HEK293 (cell line): ENCODE data around the gene CARS1.

Source experiments
- CTCF ChIA-PET: fragments of 350-600 bp; formaldehyde crosslinking; extraction: SDS; loops from one replicate; lab custom pipeline; 2021; ENCODE audit warnings: antibody characterized with exemption; lab: Yijun Ruan, JAX
- POLR2A ChIA-PET: fragments of 300-600 bp; formaldehyde crosslinking; extraction: SDS; loops from one replicate; lab custom pipeline; 2020; ENCODE audit warnings: antibody characterized with exemption, inconsistent platforms; lab: Yijun Ruan, JAX
- H3K27ac ChIP-seq: fragments of 200-500 bp; sonication (Bioruptor generic); 2 replicates; pipeline ENCODE4 v1.5.1; 2014; ENCODE audit warnings: low read depth, low read length, control low read depth, inconsistent platforms; ENCODE audit errors: extremely low read depth
- H3K36me3 ChIP-seq, 2 experiments: fragments of 200-500 bp in 1 of 2; sonication (Bioruptor generic) in 1 of 2; 1 replicate in 1 of 2; 2 replicates in 1 of 2; pipeline ENCODE4 v1.5.1; 2014 to 2017; ENCODE audit warnings: inconsistent platforms in 2 of 2, low read length in 2 of 2; ENCODE audit not compliant: control insufficient read depth in 2 of 2, insufficient read depth in 1 of 2
- H3K4me1 ChIP-seq: fragments of 200-500 bp; sonication (Bioruptor generic); 2 replicates; pipeline ENCODE4 v1.5.1; 2014; ENCODE audit warnings: mild to moderate bottlenecking, low read length, inconsistent platforms; ENCODE audit not compliant: control insufficient read depth, insufficient read depth
- H3K4me3 ChIP-seq: 2 replicates; pipeline ENCODE4 v1.5.1; 2011; ENCODE audit warnings: low read depth, mild to moderate bottlenecking, control low read depth, low read length, moderate library complexity
- H3K9me3 ChIP-seq: fragments of 200-500 bp; sonication (Bioruptor generic); 2 replicates; pipeline ENCODE4 v1.5.1; 2014; ENCODE audit warnings: low read depth, low read length, inconsistent platforms; ENCODE audit not compliant: control insufficient read depth, insufficient read depth
- EGR2 ChIP-seq: fragments of 450-650 bp; formaldehyde crosslinking; IDR thresholded peaks from 2 replicates; pipeline ENCODE4 v1.5.1; 2016; ENCODE audit warnings: low read depth, missing biosample characterization, missing genetic modification characterization
- FEZF1 ChIP-seq: fragments of 450-650 bp; formaldehyde crosslinking; IDR thresholded peaks from 2 replicates; pipeline ENCODE4 v1.5.1; 2016; ENCODE audit warnings: missing biosample characterization, missing genetic modification characterization
- GLI4 ChIP-seq: fragments of 450-650 bp; formaldehyde crosslinking; IDR thresholded peaks from 2 replicates; pipeline ENCODE4 v1.5.1; 2016; ENCODE audit warnings: missing biosample characterization, missing genetic modification characterization
- GLIS1 ChIP-seq: fragments of 450-650 bp; formaldehyde crosslinking; IDR thresholded peaks from 2 replicates; pipeline ENCODE4 v1.5.1; 2016; ENCODE audit warnings: missing biosample characterization, missing genetic modification characterization
- HOXC10 ChIP-seq: sonication (generic); formaldehyde crosslinking; IDR thresholded peaks from 2 replicates; pipeline ENCODE4 v1.8.1; 2023; ENCODE audit warnings: mild to moderate bottlenecking, missing genetic modification reagents
- OSR2 ChIP-seq: fragments of 450-650 bp; formaldehyde crosslinking; IDR thresholded peaks from 2 replicates; pipeline ENCODE4 v1.5.1; 2016; ENCODE audit warnings: missing biosample characterization, missing genetic modification characterization
- PRDM2 ChIP-seq: fragments of 450-650 bp; formaldehyde crosslinking; IDR thresholded peaks from 2 replicates; pipeline ENCODE4 v1.5.1; 2016; ENCODE audit warnings: missing biosample characterization, missing genetic modification characterization, borderline replicate concordance
- SP2 ChIP-seq: fragments of 450-650 bp; formaldehyde crosslinking; IDR thresholded peaks from 2 replicates; pipeline ENCODE4 v1.5.1; 2016; ENCODE audit warnings: missing biosample characterization, missing genetic modification characterization
- WT1 ChIP-seq: fragments of 450-650 bp; formaldehyde crosslinking; IDR thresholded peaks from 2 replicates; pipeline ENCODE4 v1.5.1; 2016; ENCODE audit warnings: missing biosample characterization, missing genetic modification characterization
- ZFHX2 ChIP-seq: fragments of 450-650 bp; formaldehyde crosslinking; conservative IDR thresholded peaks from 2 replicates; pipeline ENCODE4 v1.5.1; 2016; ENCODE audit warnings: missing biosample characterization, missing genetic modification characterization
- ZFP41 ChIP-seq: fragments of 450-650 bp; formaldehyde crosslinking; IDR thresholded peaks from 2 replicates; pipeline ENCODE4 v1.5.1; 2016; ENCODE audit warnings: missing biosample characterization, missing genetic modification characterization, borderline replicate concordance
- ZIC2 ChIP-seq: fragments of 450-650 bp; formaldehyde crosslinking; IDR thresholded peaks from 2 replicates; pipeline ENCODE4 v1.5.1; 2016; ENCODE audit warnings: missing biosample characterization, missing genetic modification characterization
- ZNF19 ChIP-seq: fragments of 450-650 bp; formaldehyde crosslinking; IDR thresholded peaks from 2 replicates; pipeline ENCODE4; 2016; ENCODE audit warnings: missing biosample characterization, missing genetic modification characterization, low read depth
- ZNF221 ChIP-seq: fragments of 450-650 bp; formaldehyde crosslinking; IDR thresholded peaks from 2 replicates; pipeline ENCODE4 v1.5.1; 2017; ENCODE audit warnings: missing biosample characterization, missing genetic modification characterization, borderline replicate concordance
- ZNF280C ChIP-seq: fragments of 450-650 bp; formaldehyde crosslinking; IDR thresholded peaks from 2 replicates; pipeline ENCODE4 v1.5.1; 2016; ENCODE audit warnings: missing biosample characterization, missing genetic modification characterization
- ZNF354C ChIP-seq: fragments of 450-650 bp; formaldehyde crosslinking; IDR thresholded peaks from 2 replicates; pipeline ENCODE4 v1.5.1; 2016; ENCODE audit warnings: missing biosample characterization, missing genetic modification characterization, low read depth, borderline replicate concordance
- ZNF416 ChIP-seq: fragments of 450-650 bp; formaldehyde crosslinking; IDR thresholded peaks from 2 replicates; pipeline ENCODE4 v1.5.1; 2016; ENCODE audit warnings: missing biosample characterization, missing genetic modification characterization
- ZNF610 ChIP-seq: fragments of 450-650 bp; formaldehyde crosslinking; IDR thresholded peaks from 2 replicates; pipeline ENCODE4 v1.5.1; 2016; ENCODE audit warnings: missing biosample characterization, missing genetic modification characterization, borderline replicate concordance
- ZNF626 ChIP-seq: fragments of 450-650 bp; sonication (Bioruptor Pico); formaldehyde crosslinking; IDR thresholded peaks from 2 replicates; pipeline ENCODE4 v1.5.1; 2018; ENCODE audit warnings: missing biosample characterization, missing genetic modification characterization, inconsistent platforms
- ZNF704 ChIP-seq: fragments of 450-650 bp; formaldehyde crosslinking; IDR thresholded peaks from 2 replicates; pipeline ENCODE4 v1.5.1; 2016; ENCODE audit warnings: missing biosample characterization, missing genetic modification characterization
- ZNF76 ChIP-seq: fragments of 450-650 bp; formaldehyde crosslinking; IDR thresholded peaks from 2 replicates; pipeline ENCODE4; 2016; ENCODE audit warnings: low read depth, missing biosample characterization, missing genetic modification characterization, borderline replicate concordance
- ZNF830 ChIP-seq: fragments of 450-650 bp; IDR thresholded peaks from 2 replicates; pipeline ENCODE4 v1.5.0; 2018; ENCODE audit warnings: missing biosample characterization, missing genetic modification characterization, low read depth, mild to moderate bottlenecking, moderate library complexity
- ZXDB ChIP-seq: fragments of 450-650 bp; formaldehyde crosslinking; IDR thresholded peaks from 2 replicates; pipeline ENCODE4 v1.5.1; 2016; ENCODE audit warnings: missing biosample characterization, missing genetic modification characterization

The CARS1 gene

GRCh38 chr11:3007404-3008010 lies 49.7 kb downstream of the CARS1 start:
- H3K36me3 ChIP-seq, result peaks cover 0 to 82% of the 10 kb centered on the region in 2 experiments; a peak in 2 of 3 replicates
- ChIA-PET CTCF (interaction anchor here (0.7 kb wide), 1 partner anchor 32 kb away, joined by 3 read pairs; no protein-coding TSS in a partner anchor), POLR2A (interaction anchor here (1.2 to 1.3 kb wide), 2 partner anchors 15 to 16 kb away, joined by 3 read pairs; partner anchors contain the start of gene NAP1L4)
- no peaks in the 10 kb centered on the region for H3K4me1 ChIP-seq
- H3K9me3 ChIP-seq, result no peaks in the 10 kb centered on the region
- no peak for TF ChIP-seq ZNF76 (tag by site-specific recombination)
- no peak for TF ChIP-seq ZNF19 (tag by site-specific recombination)
- no peak for TF ChIP-seq HOXC10 (CRISPR knock-in tag)
- no peak for TF ChIP-seq ZNF354C (tag by site-specific recombination)
- no peak overlapping the region for H3K4me3 ChIP-seq
- no peak overlapping the region for H3K27ac ChIP-seq

GRCh38 chr11:3006505-3007260 lies 50.5 kb downstream of the CARS1 start:
- peaks cover 0 to 82% of the 10 kb centered on the region in 2 experiments; a peak in 2 of 3 replicates for H3K36me3 ChIP-seq
- no peaks in the 10 kb centered on the region for H3K4me1 ChIP-seq
- no peaks in the 10 kb centered on the region for H3K9me3 ChIP-seq
- H3K4me3 ChIP-seq, result no peak overlapping the region
- ChIA-PET CTCF (interaction anchor here (0.7 kb wide), 1 partner anchor 83 kb away, joined by 3 read pairs; no protein-coding TSS in a partner anchor), POLR2A (interaction anchor here (1.2 to 1.3 kb wide), 2 partner anchors 15 to 17 kb away, joined by 3 read pairs; partner anchors contain the start of gene NAP1L4)
- H3K27ac ChIP-seq, result no peak overlapping the region
- TF ChIP-seq ZNF280C (tag by site-specific recombination) (no peak), GLI4 (tag by site-specific recombination) (no peak), OSR2 (no peak), ZNF416 (no peak), GLIS1 (no peak), ZNF221 (tag by site-specific recombination) (no peak), ZXDB (tag by site-specific recombination) (no peak), ZNF354C (tag by site-specific recombination) (no peak), WT1 (tag by site-specific recombination) (no peak), ZNF704 (tag by site-specific recombination) (no peak), ZFHX2 (peak; percentile 65), ZNF610 (tag by site-specific recombination) (no peak), ZIC2 (tag by site-specific recombination) (peak; percentile 43), FEZF1 (tag by site-specific recombination) (no peak), EGR2 (tag by site-specific recombination) (peak; percentile 74), ZNF626 (no peak), ZNF830 (tag by site-specific recombination) (no peak), ZFP41 (no peak), SP2 (tag by site-specific recombination) (0 out of 2 replicates have a peak, but pooled peaks have one; percentile 8), PRDM2 (tag by site-specific recombination) (no peak)
